ENCODE results near the gene MSI2. TPM values are rescaled to one million over a fixed set of nuclear protein-coding genes. Genes with fewer than 3 reads are reported as not detected.

Gene MSI2
- total and polyA plus RNA-seq, 2 donors (not counting 3 experiments of a cell fraction or from before 2014, with no cell fraction given): 20.9 to 59.3 TPM

DNA sequence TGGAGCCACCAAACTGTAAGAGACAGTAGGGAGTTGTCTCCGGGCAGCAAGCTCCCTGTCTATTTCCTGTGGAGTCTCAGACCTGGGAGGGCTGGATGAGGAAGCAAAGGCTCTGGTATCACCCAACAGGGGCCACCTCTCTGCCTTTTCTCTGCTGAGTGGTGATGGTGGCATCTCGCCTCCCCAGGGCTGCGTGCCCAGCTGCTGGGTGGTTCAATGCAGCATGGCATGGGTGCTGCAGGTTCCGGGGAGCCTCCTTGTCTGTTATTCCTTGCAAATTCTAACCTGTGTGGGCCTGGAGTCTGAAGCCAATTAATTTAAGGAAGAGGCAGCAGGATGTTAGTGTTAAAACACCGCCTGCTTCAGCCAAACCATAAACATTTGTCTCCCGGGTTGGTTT lies 410.6 kb downstream of the MSI2 start:
- H4K20me1 ChIP-seq (replicated peaks; ENCODE audit: control insufficient read depth, extremely low read depth, insufficient read depth, low read length): no peaks in the 10 kb centered on the region
- no peak overlapping the region for H3K4me2 ChIP-seq (ENCODE audit: insufficient read depth, low read length)
- H3K9me1 ChIP-seq (replicated peaks; ENCODE audit: control insufficient read depth, extremely low read depth, insufficient read depth, low read length): no peaks in the 10 kb centered on the region
- POLR2A ChIA-PET: no interaction called here
- peaks cover 13% of the 10 kb centered on the region for H3K4me1 ChIP-seq (ENCODE audit: control insufficient read depth, extremely low read depth, insufficient read depth, low read length)
- H2AFZ ChIP-seq (ENCODE audit: low read depth, low read length): no peak overlapping the region
- FAIRE-seq (no peak), DNase-seq (ENCODE audit: low read depth, low spot score) (no peak)
- no peak overlapping the region for H3K27ac ChIP-seq (ENCODE audit: insufficient read depth, low read depth, low read length)
- H3K9me3 ChIP-seq (replicated peaks; ENCODE audit: control insufficient read depth, insufficient read depth, low read length): no peaks in the 10 kb centered on the region
- BruUV-seq (replicated peaks): no TSS peak
- dilution Hi-C loops (cut with MboI; ENCODE audit: extremely low pct_ligation_motif_present, low sequenced_read_pairs): no loop called here
- CTCF ChIA-PET: interaction anchor here (2.5 kb wide), 1 partner anchor 424 kb away, joined by 11 read pairs; no protein-coding TSS in a partner anchor
- H3K27me3 ChIP-seq (ENCODE audit: control insufficient read depth in 2 of 2, insufficient read depth in 2 of 2, low read length in 2 of 2): no peaks in the 10 kb centered on the region
- no peak overlapping the region for H3K9ac ChIP-seq (replicated peaks; ENCODE audit: extremely low read depth, insufficient read depth, low read length)
- intact Hi-C loops (cut with micrococcal nuclease): no loop called here
- no peaks in the 10 kb centered on the region for H3K79me2 ChIP-seq (ENCODE audit: control insufficient read depth, insufficient read depth, low read length)
- H3K4me3 ChIP-seq (replicated peaks in 1 of 3; ENCODE audit: insufficient read depth in 1 of 3, low read depth in 1 of 3, low read length in 3 of 3): no peak overlapping the region
- no peaks in the 10 kb centered on the region for H3K36me3 ChIP-seq (ENCODE audit: control insufficient read depth in 2 of 2, extremely low read depth in 1 of 2, insufficient read depth in 2 of 2, low read length in 2 of 2)
- TF ChIP-seq GATA2 (IDR thresholded peaks at IDR 0.05; ENCODE audit: insufficient read depth, insufficient read length, low read depth, low read length): no peak
- no peak for TF ChIP-seq MYC (IDR thresholded peaks at IDR 0.05; ENCODE audit: low read depth, low read length)
- TF ChIP-seq POLR2AphosphoS5 (IDR thresholded peaks at IDR 0.05; ENCODE audit: insufficient read depth, low read depth, low read length): no peak
- TF ChIP-seq, protein P1, sequence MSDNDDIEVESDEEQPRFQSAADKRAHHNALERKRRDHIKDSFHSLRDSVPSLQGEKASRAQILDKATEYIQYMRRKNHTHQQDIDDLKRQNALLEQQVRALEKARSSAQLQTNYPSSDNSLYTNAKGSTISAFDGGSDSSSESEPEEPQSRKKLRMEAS (IDR thresholded peaks at IDR 0.05; ENCODE audit: insufficient read depth, insufficient read length): no peak
- TF ChIP-seq FOS (IDR thresholded peaks at IDR 0.05; ENCODE audit: borderline replicate concordance, insufficient read depth, low read length): no peak
- no peak for TF ChIP-seq JUN (IDR thresholded peaks at IDR 0.05; ENCODE audit: borderline replicate concordance, insufficient read depth, insufficient read length, low read depth)
- TF ChIP-seq EZH2 (IDR thresholded peaks at IDR 0.05; ENCODE audit: borderline replicate concordance, low read depth, low read length, severe bottlenecking): no peak
- TF ChIP-seq POLR2A (IDR thresholded peaks at IDR 0.05; ENCODE audit: low read depth, low read length): no peak
- TF ChIP-seq, protein P2, sequence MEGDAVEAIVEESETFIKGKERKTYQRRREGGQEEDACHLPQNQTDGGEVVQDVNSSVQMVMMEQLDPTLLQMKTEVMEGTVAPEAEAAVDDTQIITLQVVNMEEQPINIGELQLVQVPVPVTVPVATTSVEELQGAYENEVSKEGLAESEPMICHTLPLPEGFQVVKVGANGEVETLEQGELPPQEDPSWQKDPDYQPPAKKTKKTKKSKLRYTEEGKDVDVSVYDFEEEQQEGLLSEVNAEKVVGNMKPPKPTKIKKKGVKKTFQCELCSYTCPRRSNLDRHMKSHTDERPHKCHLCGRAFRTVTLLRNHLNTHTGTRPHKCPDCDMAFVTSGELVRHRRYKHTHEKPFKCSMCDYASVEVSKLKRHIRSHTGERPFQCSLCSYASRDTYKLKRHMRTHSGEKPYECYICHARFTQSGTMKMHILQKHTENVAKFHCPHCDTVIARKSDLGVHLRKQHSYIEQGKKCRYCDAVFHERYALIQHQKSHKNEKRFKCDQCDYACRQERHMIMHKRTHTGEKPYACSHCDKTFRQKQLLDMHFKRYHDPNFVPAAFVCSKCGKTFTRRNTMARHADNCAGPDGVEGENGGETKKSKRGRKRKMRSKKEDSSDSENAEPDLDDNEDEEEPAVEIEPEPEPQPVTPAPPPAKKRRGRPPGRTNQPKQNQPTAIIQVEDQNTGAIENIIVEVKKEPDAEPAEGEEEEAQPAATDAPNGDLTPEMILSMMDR (IDR thresholded peaks at IDR 0.05; ENCODE audit: extremely low read depth in 1 of 2, insufficient read depth in 1 of 2, low read depth in 1 of 2, low read length in 2 of 2): no peak

Measured in endothelial cell of umbilical vein (primary cell).